ES-I3 (cell line): ENCODE data around the gene INPP1.
"Not testable (repeated sequence)": the region's sequence is repeated elsewhere in the genome, so short reads cannot be mapped to it uniquely, and the experiment has no call there.

Experiments used
- H3K36me3 ChIP-seq: 2 replicates; pipeline ENCODE4 v1.6.1; 2013; ENCODE audit warnings: mild to moderate bottlenecking, low read length, control low read depth, moderate library complexity; ENCODE audit not compliant: insufficient read depth
- H3K4me1 ChIP-seq: 2 replicates; pipeline ENCODE4 v1.6.1; 2013; ENCODE audit warnings: mild to moderate bottlenecking, control low read depth, low read length; ENCODE audit not compliant: insufficient read depth
- H3K9ac ChIP-seq: 2 replicates; pipeline ENCODE4 v1.6.1; 2013; ENCODE audit warnings: low read depth, mild to moderate bottlenecking, low read length, moderate library complexity
- H3K9me3 ChIP-seq: 2 replicates; pipeline ENCODE4 v1.6.1; 2013; ENCODE audit warnings: mild to moderate bottlenecking, low read length, moderate library complexity; ENCODE audit not compliant: control insufficient read depth, insufficient read depth

The INPP1 gene

GRCh38 chr2:190343536-190344275, at the start of gene INPP1:
Gene INPP1 (plus strand): TSS chr2:190343589. CDS start chr2:190360103, 16,514 bp downstream.
- H3K4me1 ChIP-seq: no peaks in the 10 kb centered on the region
- H3K36me3 ChIP-seq: no peaks in the 10 kb centered on the region
- no peaks in the 10 kb centered on the region for H3K9me3 ChIP-seq
- peak within 1 kb of the TSS; percentile 86 for H3K9ac ChIP-seq

GRCh38 chr2:190297880-190298279, 45.5 kb upstream of the INPP1 start:
- H3K9ac ChIP-seq, H3K9me3 ChIP-seq, H3K36me3 ChIP-seq, H3K4me1 ChIP-seq: not testable (repeated sequence)

- Histone ChIP-seq H3K9me3 (no peaks in the 10 kb centered on the region), H3K36me3 (no peaks in the 10 kb centered on the region; the same call in 1 of the 2 replicates), H3K4me1 (peaks cover 8% of the 10 kb centered on the region; the same call in 1 of the 2 replicates), H3K9ac (no peak overlapping the region)
Measured at GRCh38 chr2:190301032-190301431, 42.4 kb upstream of the INPP1 start.

- H3K36me3 ChIP-seq: no peaks in the 10 kb centered on the region; the same call in 1 of the 2 replicates
- no peaks in the 10 kb centered on the region for H3K9me3 ChIP-seq
- no peak overlapping the region for H3K9ac ChIP-seq
- H3K4me1 ChIP-seq: peaks cover 8% of the 10 kb centered on the region; the same call in 1 of the 2 replicates
Measured at GRCh38 chr2:190302052-190302451, 41.3 kb upstream of the INPP1 start.

- H3K9me3 ChIP-seq: no peaks in the 10 kb centered on the region
- H3K4me1 ChIP-seq: peaks cover 8% of the 10 kb centered on the region; the same call in 1 of the 2 replicates
- no peaks in the 10 kb centered on the region; the same call in 1 of the 2 replicates for H3K36me3 ChIP-seq
- no peak overlapping the region for H3K9ac ChIP-seq
Measured at GRCh38 chr2:190303647-190304046, 39.7 kb upstream of the INPP1 start.

GRCh38 chr2:190304404-190304803, 39.0 kb upstream of the INPP1 start:
- Histone ChIP-seq H3K4me1 (peaks cover 8% of the 10 kb centered on the region; the same call in 1 of the 2 replicates), H3K36me3 (no peaks in the 10 kb centered on the region; the same call in 1 of the 2 replicates), H3K9ac (no peak overlapping the region), H3K9me3 (no peaks in the 10 kb centered on the region)

GRCh38 chr2:190308031-190308430, 35.4 kb upstream of the INPP1 start:
- Histone ChIP-seq H3K36me3 (no peaks in the 10 kb centered on the region; the same call in 1 of the 2 replicates), H3K9me3 (no peaks in the 10 kb centered on the region), H3K9ac (no peak overlapping the region), H3K4me1 (peaks cover 10% of the 10 kb centered on the region; the same call in 1 of the 2 replicates)

GRCh38 chr2:190311893-190312634, 31.3 kb upstream of the INPP1 start:
- H3K36me3 ChIP-seq: no peaks in the 10 kb centered on the region
- no peak overlapping the region for H3K9ac ChIP-seq
- peaks cover 13% of the 10 kb centered on the region; the same call in 1 of the 2 replicates for H3K4me1 ChIP-seq
- no peaks in the 10 kb centered on the region for H3K9me3 ChIP-seq

GRCh38 chr2:190312635-190313025, 30.8 kb upstream of the INPP1 start:
- peaks cover 13% of the 10 kb centered on the region; the same call in 1 of the 2 replicates for H3K4me1 ChIP-seq
- H3K9me3 ChIP-seq, H3K9ac ChIP-seq, H3K36me3 ChIP-seq: not testable (repeated sequence)

- H3K9me3 ChIP-seq: no peaks in the 10 kb centered on the region
- no peaks in the 10 kb centered on the region for H3K36me3 ChIP-seq
- no peak overlapping the region for H3K9ac ChIP-seq
- peaks cover 16% of the 10 kb centered on the region; the same call in 1 of the 2 replicates for H3K4me1 ChIP-seq
Measured at GRCh38 chr2:190313880-190314279, 29.5 kb upstream of the INPP1 start.

GRCh38 chr2:190315273-190315672, 28.1 kb upstream of the INPP1 start:
- H3K4me1 ChIP-seq: peaks cover 16% of the 10 kb centered on the region; the same call in 1 of the 2 replicates
- H3K9me3 ChIP-seq: no peaks in the 10 kb centered on the region
- H3K36me3 ChIP-seq: no peaks in the 10 kb centered on the region
- no peak overlapping the region for H3K9ac ChIP-seq

- peak overlapping the region; percentile 90 for H3K9ac ChIP-seq
- no peaks in the 10 kb centered on the region for H3K36me3 ChIP-seq
- H3K4me1 ChIP-seq: peaks cover 3% of the 10 kb centered on the region; the same call in 1 of the 2 replicates
- no peaks in the 10 kb centered on the region for H3K9me3 ChIP-seq
Measured at GRCh38 chr2:190318514-190318913, 24.9 kb upstream of the INPP1 start.

- no peaks in the 10 kb centered on the region for H3K36me3 ChIP-seq
- no peaks in the 10 kb centered on the region for H3K9me3 ChIP-seq
- peaks cover 3% of the 10 kb centered on the region; the same call in 1 of the 2 replicates for H3K4me1 ChIP-seq
- peak overlapping the region; percentile 90 for H3K9ac ChIP-seq
Measured at GRCh38 chr2:190318931-190319554, 24.3 kb upstream of the INPP1 start.
